ENCODE results near the gene TTYH3.

- no peak for TF ChIP-seq CTCF (IDR thresholded peaks at IDR 0.05; ENCODE audit: low read depth, low read length, poor library complexity, severe bottlenecking)
- no peak for TF ChIP-seq EZH2phosphoT487 (IDR thresholded peaks at IDR 0.05; ENCODE audit: borderline replicate concordance, low read length)
Observed at GRCh38 chr7:2689343-2689847, 57.6 kb downstream of the TTYH3 start.

Measured in DOHH2 (cell line).